GM12878 (cell line): ENCODE measurements around the gene APC2. TPM values are rescaled to one million over a fixed set of nuclear protein-coding genes. Genes with fewer than 3 reads are reported as not detected.
A peak's percentile ranks its signal among the peaks of the same experiment; 100 is the strongest.

Source experiments
- ATF7 ChIP-seq: fragments of 450-650 bp; IDR thresholded peaks from 2 replicates; pipeline ENCODE4 v1.6.1; 2016; ENCODE audit warnings: low read depth, mild to moderate bottlenecking
- CHD1 ChIP-seq: IDR thresholded peaks from 2 replicates; pipeline ENCODE4 v1.6.1; 2012; ENCODE audit warnings: low read depth, low read length, improper control_type of control experiment
- CREB1 ChIP-seq: IDR thresholded peaks from 2 replicates; pipeline ENCODE4 v1.6.1; 2012; ENCODE audit warnings: low read depth, mild to moderate bottlenecking, inconsistent platforms
- ETV6 ChIP-seq, 2 experiments: fragments of 450-650 bp in 1 of 2; IDR thresholded peaks in 1 of 2; conservative IDR thresholded peaks in 1 of 2; 2 replicates each; pipeline ENCODE4 v1.6.1; 2014; ENCODE audit warnings: antibody characterized with exemption in 1 of 2, borderline replicate concordance in 1 of 2, low read depth in 1 of 2, mild to moderate bottlenecking in 1 of 2, moderate library complexity in 1 of 2
- GABPA ChIP-seq: IDR thresholded peaks from 2 replicates; pipeline ENCODE4 v1.6.1; 2014; ENCODE audit warnings: antibody characterized with exemption, low read depth, mild to moderate bottlenecking, inconsistent platforms
- KAT2A ChIP-seq: conservative IDR thresholded peaks from 2 replicates; pipeline ENCODE4 v1.6.1; 2011; ENCODE audit warnings: low read depth, low read length; ENCODE audit not compliant: control insufficient read depth
- MEF2A ChIP-seq: IDR thresholded peaks from 2 replicates; pipeline ENCODE4 v1.6.1; 2011; ENCODE audit warnings: low read depth, mild to moderate bottlenecking, low read length, moderate library complexity; ENCODE audit not compliant: insufficient read depth
- NFIC ChIP-seq: IDR thresholded peaks from 2 replicates; pipeline ENCODE4 v1.6.1; 2012; ENCODE audit warnings: low read depth, mild to moderate bottlenecking, inconsistent platforms, low read length, moderate library complexity
- NR2C1 ChIP-seq: fragments of 450-650 bp; IDR thresholded peaks from 2 replicates; pipeline ENCODE4 v1.6.1; 2017; ENCODE audit warnings: antibody characterized with exemption, mild to moderate bottlenecking, moderate library complexity
- NR2C2 ChIP-seq: IDR thresholded peaks from 2 replicates; pipeline ENCODE4 v1.6.1; 2011; ENCODE audit warnings: borderline replicate concordance, low read depth; ENCODE audit not compliant: control insufficient read depth, insufficient read length
- POU2F2 ChIP-seq: IDR thresholded peaks from 3 replicates; pipeline ENCODE4 v1.6.1; 2011; ENCODE audit warnings: low read depth, mild to moderate bottlenecking, low read length, borderline replicate concordance
- RB1 ChIP-seq: fragments of 450-650 bp; formaldehyde crosslinking; IDR thresholded peaks from 2 replicates; pipeline ENCODE4 v1.6.1; 2017; ENCODE audit warnings: mild to moderate bottlenecking, borderline replicate concordance
- RCOR1 ChIP-seq: conservative IDR thresholded peaks from 2 replicates; pipeline ENCODE4 v1.6.1; 2012; ENCODE audit warnings: low read depth, low read length, improper control_type of control experiment
- SREBF1 ChIP-seq: IDR thresholded peaks from 2 replicates; pipeline ENCODE4 v1.6.1; 2012; ENCODE audit warnings: mild to moderate bottlenecking, low read length
- TBL1XR1 ChIP-seq: IDR thresholded peaks from 2 replicates; pipeline ENCODE4 v1.6.1; 2012; ENCODE audit warnings: low read depth, low read length, improper control_type of control experiment
- ZNF384 ChIP-seq: IDR thresholded peaks from 2 replicates; pipeline ENCODE4 v1.6.1; 2012; ENCODE audit warnings: low read depth, mild to moderate bottlenecking, low read length, improper control_type of control experiment, borderline replicate concordance
- polyA plus RNA-seq, 11 experiments: library from polyadenylated mRNA; depleted of rRNA in 4 of 11; unstranded in 6 of 11; stranded (reverse) in 5 of 11; fragments of >200 nt; fragmentation: Nextera tagmentation in 4 of 11; fragmentation: Illumina TruSeq in 1 of 11; extraction: Ambion mirVana in 4 of 11; extraction: Trizol in 1 of 11; gene quantifications; 1 replicate in 1 of 11; 2 replicates in 10 of 11; pipeline versions ENCODE4 v1.2.1 to v1.2.3, GENCODE V29; 2011 to 2016; ENCODE audit warnings: inconsistent platforms in 2 of 11, missing spikeins in 2 of 11, low read depth in 1 of 11
- total RNA-seq, 4 experiments: library from RNA; depleted of rRNA in 3 of 4; stranded (reverse); fragments of >200 nt in 3 of 4; fragmentation: Illumina TruSeq in 1 of 4; extraction: Trizol in 1 of 4; gene quantifications; 2 replicates each; pipeline versions ENCODE4 v1.2.1 to v1.2.3, GENCODE V29; 2013 to 2021
- TF ChIP-seq, protein P1 (sequence below): IDR thresholded peaks from 2 replicates; pipeline ENCODE4 v1.6.1; 2012; ENCODE audit warnings: low read depth, low read length, improper control_type of control experiment
- TF ChIP-seq, protein P2 (sequence below): fragments of 150-350 bp; IDR thresholded peaks from 2 replicates; pipeline ENCODE4 v1.6.1; 2014; ENCODE audit warnings: mild to moderate bottlenecking, low read depth, low read length
- TF ChIP-seq, protein P3 (sequence below): fragments of 450-650 bp; IDR thresholded peaks from 2 replicates; pipeline ENCODE4 v1.6.1; 2018; ENCODE audit warnings: mild to moderate bottlenecking, low read depth, moderate library complexity; ENCODE audit not compliant: partially characterized antibody
- TF ChIP-seq, protein P4 (sequence below): IDR thresholded peaks from 2 replicates; pipeline ENCODE4 v1.6.1; 2012; ENCODE audit warnings: low read depth, low read length, improper control_type of control experiment
- TF ChIP-seq, protein P5 (sequence below), 3 experiments: IDR thresholded peaks in 2 of 3; conservative IDR thresholded peaks in 1 of 3; 2 replicates each; pipeline ENCODE4 v1.5.1; 2011; ENCODE audit warnings: low read depth in 3 of 3, low read length in 3 of 3, mild to moderate bottlenecking in 3 of 3, control low read depth in 2 of 3, moderate library complexity in 2 of 3, inconsistent platforms in 1 of 3, mixed read lengths in 1 of 3; ENCODE audit not compliant: control insufficient read depth in 2 of 3, insufficient read depth in 1 of 3; ENCODE audit errors: extremely low read depth in 1 of 3

APC2 gene
- total and polyA plus RNA-seq, 10 of the 15 experiments (the other 5 are each of a cell fraction or from before 2014, with no cell fraction given): under 0.01 to 0.73 (median 0.04) TPM; not detected in 5

DNA sequence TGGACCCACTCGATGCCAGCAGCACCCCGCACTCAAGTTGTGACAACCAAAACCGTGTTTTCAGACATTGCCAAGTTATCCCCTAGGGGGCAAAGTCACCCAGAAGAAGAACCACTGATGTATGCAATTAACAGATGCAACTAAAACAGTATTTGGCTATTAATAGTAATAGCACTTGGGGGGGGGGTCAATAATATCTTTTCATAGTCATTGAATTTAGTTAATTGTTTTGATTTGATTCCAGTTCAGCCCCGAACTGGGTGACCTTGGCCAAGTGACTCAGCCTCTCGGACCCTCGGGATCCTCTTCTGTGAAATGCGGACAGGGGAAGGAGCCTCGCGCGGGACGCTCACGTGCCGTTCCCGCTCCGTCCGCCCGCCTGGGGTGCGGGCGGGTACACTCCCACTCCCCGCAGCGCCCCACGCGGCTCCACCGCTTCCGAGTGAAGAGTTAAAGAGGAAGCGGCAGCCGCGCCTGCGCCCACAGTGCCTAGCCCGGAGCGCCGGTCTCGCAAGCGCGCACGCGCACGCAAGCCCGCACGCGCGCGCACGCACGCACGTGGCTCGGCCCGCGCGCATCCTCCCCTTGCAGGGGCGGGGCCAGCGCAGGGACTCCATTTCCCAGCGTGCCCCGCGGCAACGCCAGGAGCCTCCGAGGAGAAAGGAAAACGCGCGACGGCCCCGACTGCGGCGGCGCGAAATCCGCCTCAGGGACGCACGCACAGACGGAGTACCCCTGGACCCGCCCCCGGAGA, 43.0 kb upstream of the APC2 start (continued):
- no peak for TF ChIP-seq CHD1
- no peak; the same call in 1 of the 2 replicates for TF ChIP-seq NFIC
- peak; percentile 33; the same call in 1 of the 2 replicates for TF ChIP-seq ATF7
- TF ChIP-seq MEF2A: 0 out of 2 replicates have a peak, but pooled peaks have one; percentile 68
- peak; percentile 80 for TF ChIP-seq CREB1
- TF ChIP-seq, protein P1, sequence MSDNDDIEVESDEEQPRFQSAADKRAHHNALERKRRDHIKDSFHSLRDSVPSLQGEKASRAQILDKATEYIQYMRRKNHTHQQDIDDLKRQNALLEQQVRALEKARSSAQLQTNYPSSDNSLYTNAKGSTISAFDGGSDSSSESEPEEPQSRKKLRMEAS: peak; percentile 90
- no peak for TF ChIP-seq TBL1XR1
- TF ChIP-seq RCOR1: no peak
- 0 out of 2 replicates have a peak, but pooled peaks have one; percentile 34 for TF ChIP-seq SREBF1
- TF ChIP-seq, protein P2, sequence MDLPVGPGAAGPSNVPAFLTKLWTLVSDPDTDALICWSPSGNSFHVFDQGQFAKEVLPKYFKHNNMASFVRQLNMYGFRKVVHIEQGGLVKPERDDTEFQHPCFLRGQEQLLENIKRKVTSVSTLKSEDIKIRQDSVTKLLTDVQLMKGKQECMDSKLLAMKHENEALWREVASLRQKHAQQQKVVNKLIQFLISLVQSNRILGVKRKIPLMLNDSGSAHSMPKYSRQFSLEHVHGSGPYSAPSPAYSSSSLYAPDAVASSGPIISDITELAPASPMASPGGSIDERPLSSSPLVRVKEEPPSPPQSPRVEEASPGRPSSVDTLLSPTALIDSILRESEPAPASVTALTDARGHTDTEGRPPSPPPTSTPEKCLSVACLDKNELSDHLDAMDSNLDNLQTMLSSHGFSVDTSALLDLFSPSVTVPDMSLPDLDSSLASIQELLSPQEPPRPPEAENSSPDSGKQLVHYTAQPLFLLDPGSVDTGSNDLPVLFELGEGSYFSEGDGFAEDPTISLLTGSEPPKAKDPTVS: no peak
- TF ChIP-seq ETV6 (conservative IDR thresholded peaks at IDR 0.05 in 1 of 2, IDR thresholded peaks at IDR 0.05 in 1 of 2; ENCODE audit: borderline replicate concordance in 1 of 2, low read depth in 1 of 2): no peak
- TF ChIP-seq, protein P3, sequence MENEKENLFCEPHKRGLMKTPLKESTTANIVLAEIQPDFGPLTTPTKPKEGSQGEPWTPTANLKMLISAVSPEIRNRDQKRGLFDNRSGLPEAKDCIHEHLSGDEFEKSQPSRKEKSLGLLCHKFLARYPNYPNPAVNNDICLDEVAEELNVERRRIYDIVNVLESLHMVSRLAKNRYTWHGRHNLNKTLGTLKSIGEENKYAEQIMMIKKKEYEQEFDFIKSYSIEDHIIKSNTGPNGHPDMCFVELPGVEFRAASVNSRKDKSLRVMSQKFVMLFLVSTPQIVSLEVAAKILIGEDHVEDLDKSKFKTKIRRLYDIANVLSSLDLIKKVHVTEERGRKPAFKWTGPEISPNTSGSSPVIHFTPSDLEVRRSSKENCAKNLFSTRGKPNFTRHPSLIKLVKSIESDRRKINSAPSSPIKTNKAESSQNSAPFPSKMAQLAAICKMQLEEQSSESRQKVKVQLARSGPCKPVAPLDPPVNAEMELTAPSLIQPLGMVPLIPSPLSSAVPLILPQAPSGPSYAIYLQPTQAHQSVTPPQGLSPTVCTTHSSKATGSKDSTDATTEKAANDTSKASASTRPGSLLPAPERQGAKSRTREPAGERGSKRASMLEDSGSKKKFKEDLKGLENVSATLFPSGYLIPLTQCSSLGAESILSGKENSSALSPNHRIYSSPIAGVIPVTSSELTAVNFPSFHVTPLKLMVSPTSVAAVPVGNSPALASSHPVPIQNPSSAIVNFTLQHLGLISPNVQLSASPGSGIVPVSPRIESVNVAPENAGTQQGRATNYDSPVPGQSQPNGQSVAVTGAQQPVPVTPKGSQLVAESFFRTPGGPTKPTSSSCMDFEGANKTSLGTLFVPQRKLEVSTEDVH: no peak
- no peak for TF ChIP-seq KAT2A
- TF ChIP-seq, protein P4, sequence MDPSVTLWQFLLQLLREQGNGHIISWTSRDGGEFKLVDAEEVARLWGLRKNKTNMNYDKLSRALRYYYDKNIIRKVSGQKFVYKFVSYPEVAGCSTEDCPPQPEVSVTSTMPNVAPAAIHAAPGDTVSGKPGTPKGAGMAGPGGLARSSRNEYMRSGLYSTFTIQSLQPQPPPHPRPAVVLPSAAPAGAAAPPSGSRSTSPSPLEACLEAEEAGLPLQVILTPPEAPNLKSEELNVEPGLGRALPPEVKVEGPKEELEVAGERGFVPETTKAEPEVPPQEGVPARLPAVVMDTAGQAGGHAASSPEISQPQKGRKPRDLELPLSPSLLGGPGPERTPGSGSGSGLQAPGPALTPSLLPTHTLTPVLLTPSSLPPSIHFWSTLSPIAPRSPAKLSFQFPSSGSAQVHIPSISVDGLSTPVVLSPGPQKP: no peak
- TF ChIP-seq, protein P5, sequence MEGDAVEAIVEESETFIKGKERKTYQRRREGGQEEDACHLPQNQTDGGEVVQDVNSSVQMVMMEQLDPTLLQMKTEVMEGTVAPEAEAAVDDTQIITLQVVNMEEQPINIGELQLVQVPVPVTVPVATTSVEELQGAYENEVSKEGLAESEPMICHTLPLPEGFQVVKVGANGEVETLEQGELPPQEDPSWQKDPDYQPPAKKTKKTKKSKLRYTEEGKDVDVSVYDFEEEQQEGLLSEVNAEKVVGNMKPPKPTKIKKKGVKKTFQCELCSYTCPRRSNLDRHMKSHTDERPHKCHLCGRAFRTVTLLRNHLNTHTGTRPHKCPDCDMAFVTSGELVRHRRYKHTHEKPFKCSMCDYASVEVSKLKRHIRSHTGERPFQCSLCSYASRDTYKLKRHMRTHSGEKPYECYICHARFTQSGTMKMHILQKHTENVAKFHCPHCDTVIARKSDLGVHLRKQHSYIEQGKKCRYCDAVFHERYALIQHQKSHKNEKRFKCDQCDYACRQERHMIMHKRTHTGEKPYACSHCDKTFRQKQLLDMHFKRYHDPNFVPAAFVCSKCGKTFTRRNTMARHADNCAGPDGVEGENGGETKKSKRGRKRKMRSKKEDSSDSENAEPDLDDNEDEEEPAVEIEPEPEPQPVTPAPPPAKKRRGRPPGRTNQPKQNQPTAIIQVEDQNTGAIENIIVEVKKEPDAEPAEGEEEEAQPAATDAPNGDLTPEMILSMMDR (IDR thresholded peaks at IDR 0.05 in 2 of 3, conservative IDR thresholded peaks at IDR 0.05 in 1 of 3; ENCODE audit: control insufficient read depth in 2 of 3, extremely low read depth in 1 of 3, insufficient read depth in 1 of 3, low read depth in 3 of 3, low read length in 3 of 3): peak; percentile 41 to 45 (median 42); a peak in 5 of 6 replicates
- no peak; the same call in 1 of the 2 replicates for TF ChIP-seq NR2C1
- TF ChIP-seq ZNF384: no peak
- no peak for TF ChIP-seq GABPA
- 0 out of 2 replicates have a peak, but pooled peaks have one; percentile 73 for TF ChIP-seq RB1
- TF ChIP-seq NR2C2: no peak
- TF ChIP-seq POU2F2: no peak
